Measurements from ENCODE around the gene GID8.
"Not testable (repeated sequence)": the region's sequence is repeated elsewhere in the genome, so short reads cannot be mapped to it uniquely, and the experiment has no call there.

The GID8 gene

DNA sequence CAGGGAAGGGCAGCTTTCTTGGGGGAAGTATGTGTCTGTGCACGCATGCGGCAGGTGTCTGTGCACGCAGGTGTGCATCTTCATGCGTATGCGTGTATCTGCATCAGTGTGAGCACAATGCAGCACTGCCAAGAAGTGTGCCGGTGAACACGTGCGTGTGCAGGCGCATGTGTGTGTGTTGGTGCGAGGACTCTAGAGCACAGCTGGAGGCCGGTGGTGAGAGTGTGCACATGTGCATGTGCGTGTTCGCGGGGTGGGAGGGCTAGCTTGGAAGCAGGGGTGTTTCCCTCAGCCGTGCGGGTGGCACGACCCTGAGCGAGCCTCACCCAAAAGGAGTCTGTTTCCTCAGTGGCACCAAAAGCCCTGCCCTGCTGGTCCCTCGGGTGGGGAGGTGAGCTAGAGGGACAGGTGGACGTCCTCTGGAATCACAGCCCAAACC, 22.1 kb downstream of the GID8 start:
- no peak for FAIRE-seq

DNA sequence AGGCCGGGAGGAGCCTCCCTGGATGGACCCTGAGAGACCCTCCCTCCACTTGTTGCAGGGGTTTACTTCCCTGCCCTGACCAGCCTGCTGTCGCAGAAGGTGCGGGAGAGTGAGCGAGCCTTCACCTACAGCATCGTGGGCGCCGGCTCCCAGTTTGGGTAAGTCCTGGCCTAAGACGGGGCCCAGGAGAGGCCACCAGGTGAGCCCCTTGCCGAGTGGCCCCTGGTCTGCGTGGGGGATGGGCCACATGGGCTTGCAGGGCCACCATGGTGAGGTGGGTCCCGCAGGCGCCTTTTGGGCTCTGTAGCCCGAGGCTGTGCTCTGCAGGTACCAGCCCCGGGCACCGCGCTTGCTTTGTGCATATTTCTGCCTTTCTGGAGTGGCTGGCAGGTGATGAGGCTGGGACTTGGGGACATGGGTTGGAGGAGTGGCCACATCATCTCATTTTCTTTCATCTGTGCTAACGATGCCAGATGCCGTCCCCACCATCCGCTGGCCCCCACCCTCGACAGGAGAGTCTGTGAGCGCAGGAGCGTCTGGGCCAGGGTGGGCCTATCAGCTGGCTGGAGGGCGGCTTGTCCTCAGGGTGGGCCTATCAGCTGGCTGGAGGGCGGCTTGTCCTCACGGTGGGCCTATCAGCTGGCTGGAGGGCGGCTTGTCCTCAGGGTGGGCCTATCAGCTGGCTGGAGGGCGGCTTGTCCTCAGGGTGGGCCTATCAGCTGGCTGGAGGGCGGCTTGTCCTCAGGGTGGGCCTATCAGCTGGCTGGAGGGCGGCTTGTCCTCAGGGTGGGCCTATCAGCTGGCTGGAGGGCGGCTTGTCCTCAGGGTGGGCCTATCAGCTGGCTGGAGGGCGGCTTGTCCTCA, 22.7 kb downstream of the GID8 start:
- not testable (repeated sequence) for FAIRE-seq

DNA sequence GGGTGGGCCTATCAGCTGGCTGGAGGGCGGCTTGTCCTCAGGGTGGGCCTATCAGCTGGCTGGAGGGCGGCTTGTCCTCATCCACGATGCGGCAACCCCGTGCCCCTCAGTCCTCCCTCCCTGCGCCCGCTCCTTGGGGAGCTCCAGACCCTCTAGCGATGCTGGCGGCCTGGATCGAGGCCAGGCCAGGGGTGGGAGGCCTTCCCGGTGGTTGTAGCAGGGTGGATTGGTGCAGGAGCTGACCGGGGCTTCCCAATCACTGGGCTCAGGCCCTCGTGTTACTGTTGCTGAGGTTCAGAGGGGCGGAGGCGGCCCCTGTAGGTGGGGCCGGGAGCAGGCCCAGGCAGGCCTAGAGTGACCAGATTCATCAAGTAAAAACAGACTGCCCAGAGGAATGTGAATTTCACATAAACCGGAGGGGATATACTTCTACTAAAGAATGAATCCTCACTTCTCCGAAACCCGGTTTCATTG, 23.4 kb downstream of the GID8 start:
- FAIRE-seq = no peak

DNA sequence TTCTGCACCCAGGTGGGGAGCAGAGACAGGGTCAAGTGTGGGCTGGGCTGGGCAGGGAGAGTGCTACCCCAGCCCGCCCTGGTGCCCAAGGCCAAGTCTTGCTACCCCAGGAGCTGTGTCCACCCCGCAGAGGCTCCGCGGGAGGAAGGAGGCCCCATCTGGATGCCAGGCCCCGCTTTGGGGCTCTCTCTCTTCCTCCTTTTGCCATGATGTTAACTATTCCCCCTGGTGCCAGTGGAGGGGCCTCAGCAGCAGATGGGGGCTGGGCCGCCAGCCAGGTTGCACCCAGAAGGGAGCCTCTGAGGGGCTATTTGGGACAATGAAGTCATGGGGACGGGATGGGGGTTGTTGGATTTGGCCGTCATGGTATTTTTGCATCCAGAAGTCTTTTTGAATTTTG, 23.9 kb downstream of the GID8 start:
- FAIRE-seq = no peak

DNA sequence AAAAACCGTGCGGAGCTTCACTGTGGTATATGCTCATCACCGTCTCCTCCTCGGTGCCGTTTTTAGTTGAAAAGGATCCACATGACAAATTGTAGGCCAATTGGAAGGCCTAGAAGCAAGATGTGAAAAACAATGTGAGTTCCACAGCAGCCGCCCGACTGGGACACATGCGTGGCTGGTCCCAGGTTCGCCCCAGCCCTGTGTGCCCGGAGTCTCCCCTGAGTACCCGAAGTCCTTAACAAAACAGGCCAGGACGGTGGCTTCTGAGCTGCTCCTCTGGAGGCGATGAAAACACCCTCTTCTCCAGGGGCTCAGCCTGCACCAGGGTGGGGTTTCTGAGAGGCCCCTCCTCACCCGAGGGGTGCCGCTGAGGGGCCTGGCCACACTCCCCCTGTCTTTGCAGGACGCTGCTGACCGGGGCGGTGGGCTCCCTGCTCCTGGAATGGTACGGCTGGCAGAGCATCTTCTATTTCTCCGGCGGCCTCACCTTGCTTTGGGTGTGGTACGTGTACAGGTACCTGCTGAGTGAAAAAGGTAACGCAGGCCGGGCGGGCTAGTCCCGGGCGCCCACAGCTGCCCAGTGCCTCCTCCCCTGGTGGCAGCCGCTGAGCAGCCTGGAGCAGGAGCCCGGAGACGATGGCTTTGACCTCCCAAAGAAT, 24.4 kb downstream of the GID8 start:
- no peak for FAIRE-seq

DNA sequence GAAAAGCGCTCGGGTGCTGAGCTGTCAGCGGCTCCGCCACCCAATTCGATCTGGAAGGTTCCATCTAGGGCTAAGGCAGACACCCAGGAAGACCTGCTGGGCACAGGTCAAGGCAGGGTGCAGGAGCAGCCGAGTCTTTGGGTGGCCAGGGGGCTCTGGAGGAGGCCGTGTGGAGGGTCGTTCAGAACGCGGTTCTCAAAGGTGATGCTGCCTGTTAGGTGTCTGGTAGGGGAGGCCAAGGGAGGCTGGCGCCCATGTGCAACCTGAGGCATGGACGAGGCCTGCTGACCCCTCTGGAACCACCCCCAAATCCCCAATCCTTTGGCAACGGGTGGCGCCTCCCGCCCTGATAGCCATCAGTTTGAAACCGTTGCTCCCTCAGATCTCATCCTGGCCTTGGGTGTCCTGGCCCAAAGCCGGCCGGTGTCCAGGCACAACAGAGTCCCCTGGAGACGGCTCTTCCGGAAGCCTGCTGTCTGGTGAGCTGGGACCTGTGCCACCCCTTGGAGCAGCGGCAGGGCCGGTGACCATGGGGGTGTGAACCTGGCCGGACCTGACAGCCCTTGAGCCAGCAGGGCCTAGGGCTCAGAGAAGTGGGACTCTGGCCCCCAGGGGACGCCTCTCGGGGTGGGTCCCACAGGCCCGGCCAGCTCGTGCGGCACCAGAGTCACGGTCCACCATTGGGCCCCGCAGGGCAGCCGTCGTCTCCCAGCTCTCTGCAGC, 25.1 kb downstream of the GID8 start:
- FAIRE-seq = no peak

DNA sequence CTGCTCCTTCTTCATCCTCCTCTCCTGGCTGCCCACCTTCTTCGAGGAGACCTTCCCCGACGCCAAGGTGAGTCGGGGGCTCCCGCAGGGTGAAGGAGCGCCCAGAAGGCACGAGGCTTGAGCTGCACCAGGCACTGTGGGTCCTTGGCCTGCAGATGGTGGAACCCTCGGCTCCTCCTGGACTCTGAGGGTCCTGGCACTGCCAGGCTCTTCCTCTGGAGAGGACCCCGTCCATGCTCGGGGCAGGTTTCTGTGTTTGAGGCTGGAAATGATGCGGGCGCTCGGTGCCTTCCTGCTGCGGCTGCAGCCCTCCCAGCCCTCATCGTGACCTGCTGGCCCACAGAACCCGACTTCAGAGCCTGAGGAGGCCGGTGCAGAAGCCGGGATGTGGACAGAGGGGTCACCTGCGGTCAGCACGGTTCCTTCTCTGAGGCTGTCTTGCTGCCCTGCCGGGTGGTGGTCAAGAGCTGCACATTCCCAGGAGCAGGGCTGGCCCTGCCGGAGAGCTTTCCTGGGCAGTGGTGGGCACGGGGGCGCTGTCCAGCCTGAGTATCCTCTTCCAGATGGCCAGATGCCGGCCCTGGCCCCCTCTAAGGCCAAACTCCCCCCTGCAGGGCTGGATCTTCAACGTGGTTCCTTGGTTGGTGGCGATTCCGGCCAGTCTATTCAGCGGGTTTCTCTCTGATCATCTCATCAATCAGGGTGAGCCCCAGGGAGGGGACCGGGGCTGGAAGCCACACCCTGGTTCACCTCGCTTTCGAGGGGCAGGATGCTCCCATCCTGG, 25.9 kb downstream of the GID8 start:
- FAIRE-seq = no peak

DNA sequence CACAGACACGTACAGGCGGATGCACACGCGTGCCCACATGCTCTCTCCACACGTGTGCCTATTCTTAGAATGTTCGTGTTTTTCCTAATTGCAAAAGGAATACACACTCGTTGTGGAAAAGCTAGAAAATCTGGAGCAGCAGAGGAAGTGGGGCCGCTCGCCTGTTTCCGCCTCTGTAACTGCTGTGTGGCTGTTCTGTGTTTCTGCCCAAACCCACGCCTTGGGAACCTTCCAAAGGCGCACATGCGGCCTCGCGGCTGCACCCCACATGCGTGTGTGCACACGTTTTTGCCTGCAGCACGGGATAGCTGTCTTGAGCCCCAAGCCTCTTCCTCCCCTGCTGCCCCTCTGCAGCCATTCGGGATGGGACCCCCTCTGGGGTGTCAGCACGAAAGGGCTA, 26.8 kb downstream of the GID8 start:
- no peak for FAIRE-seq

DNA sequence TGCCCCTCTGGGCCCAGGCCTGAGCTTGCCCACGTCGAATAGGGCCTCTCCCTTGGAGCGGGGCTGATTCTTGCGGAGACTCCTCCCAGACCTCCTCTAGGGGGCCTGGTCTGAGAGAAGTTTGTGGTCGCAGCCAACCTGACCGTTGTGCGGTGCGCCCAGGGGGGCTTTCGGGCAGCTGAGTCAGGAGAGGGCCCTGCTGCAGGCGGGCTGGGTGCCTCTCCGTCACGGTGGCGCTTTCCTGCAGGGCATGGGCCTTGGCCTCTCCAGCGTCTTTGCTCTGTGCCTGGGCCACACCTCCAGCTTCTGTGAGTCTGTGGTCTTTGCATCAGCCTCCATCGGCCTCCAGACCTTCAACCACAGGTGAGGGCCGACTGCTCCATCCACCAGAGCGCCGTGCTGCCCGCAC, 27.4 kb downstream of the GID8 start:
- no peak for FAIRE-seq

DNA sequence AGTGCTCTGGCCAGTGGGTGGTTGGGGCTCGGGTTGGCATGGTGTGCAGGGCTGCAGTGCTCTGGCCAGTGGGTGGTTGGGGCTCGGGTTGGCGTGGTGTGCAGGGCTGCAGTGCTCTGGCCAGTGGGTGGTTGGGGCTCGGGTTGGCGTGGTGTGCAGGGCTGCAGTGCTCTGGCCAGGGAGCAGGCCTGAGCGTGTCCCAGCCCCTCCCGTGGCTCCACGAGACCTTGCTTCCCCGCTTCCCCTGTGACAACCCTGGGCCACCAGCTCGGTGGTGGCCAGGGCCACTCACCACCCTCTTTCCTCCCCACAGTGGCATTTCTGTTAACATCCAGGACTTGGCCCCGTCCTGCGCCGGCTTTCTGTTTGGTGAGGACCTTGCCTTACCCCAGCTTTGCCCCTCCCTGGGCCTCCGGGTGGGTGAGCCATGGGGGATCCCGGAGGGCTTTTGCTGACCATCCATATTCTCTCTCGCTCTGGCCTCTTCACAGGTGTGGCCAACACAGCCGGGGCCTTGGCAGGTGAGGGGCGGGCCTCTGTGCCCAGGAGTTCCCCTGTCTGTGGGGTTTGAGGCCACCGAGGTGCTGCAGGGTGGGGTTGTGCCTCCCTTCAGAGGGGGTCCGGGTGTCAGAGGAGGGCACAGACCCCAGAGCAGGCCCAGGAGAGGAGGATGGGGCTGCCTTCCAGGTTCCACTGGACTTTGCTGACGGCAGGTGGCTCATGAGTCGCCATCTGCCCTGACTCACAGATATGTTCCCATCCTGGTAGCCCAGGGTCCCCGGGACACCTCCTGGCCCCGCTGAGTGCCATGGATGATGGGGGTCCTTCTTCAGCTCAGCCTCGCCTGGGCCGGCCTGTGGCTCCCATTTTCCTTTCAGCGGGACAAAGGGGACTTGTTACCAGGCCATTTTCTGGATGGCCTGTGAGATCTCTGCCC, 28.5 kb downstream of the GID8 start:
- no peak for FAIRE-seq

DNA sequence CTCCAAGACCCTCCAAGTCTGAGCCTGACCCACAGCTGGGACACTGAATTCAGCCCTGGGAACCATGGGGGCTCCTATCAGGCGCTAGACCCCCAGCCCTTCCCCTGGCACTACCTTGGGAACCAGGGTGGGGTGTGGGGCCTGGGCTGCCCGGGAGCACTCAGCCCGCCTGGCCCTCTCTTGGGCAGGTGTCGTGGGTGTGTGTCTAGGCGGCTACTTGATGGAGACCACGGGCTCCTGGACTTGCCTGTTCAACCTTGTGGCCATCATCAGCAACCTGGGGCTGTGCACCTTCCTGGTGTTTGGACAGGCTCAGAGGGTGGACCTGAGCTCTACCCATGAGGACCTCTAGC, 29.2 kb downstream of the GID8 start:
- no peak for FAIRE-seq

DNA sequence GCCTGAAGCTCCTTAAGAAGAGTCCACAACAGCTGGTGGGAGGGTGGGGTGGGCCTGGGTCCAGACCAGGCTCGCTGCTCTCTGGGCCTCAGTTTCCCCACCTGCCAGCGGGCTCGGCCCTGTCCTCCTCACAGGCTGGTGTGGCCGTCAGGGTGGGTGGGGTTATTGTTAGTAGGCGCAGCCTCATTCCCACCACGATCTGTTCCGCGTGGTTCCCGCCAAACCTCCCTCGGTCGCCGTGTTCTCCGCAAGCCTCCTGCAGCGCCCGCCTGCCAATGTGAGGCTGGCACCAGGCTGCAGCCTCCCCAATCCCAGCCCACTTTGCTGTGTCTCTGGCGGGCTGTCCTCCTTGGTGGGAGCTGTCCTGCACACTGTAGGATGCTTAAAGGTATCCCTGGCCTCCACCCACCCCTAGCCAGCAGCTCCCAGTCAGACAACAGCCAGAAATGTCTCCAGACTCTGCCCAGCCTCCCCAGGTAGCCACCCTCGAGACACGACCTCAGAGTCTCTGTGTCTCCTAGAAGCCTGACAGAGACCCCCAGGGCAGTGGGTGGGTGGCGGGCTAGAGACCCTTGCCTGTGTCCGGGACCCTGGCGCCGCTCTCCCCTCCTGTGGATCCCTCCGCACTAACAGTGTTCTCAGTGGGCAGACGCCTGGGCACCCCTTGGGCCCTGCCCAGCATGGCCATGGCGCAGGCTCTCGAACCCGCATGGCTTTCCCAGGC, 29.8 kb downstream of the GID8 start:
- no peak for FAIRE-seq

DNA sequence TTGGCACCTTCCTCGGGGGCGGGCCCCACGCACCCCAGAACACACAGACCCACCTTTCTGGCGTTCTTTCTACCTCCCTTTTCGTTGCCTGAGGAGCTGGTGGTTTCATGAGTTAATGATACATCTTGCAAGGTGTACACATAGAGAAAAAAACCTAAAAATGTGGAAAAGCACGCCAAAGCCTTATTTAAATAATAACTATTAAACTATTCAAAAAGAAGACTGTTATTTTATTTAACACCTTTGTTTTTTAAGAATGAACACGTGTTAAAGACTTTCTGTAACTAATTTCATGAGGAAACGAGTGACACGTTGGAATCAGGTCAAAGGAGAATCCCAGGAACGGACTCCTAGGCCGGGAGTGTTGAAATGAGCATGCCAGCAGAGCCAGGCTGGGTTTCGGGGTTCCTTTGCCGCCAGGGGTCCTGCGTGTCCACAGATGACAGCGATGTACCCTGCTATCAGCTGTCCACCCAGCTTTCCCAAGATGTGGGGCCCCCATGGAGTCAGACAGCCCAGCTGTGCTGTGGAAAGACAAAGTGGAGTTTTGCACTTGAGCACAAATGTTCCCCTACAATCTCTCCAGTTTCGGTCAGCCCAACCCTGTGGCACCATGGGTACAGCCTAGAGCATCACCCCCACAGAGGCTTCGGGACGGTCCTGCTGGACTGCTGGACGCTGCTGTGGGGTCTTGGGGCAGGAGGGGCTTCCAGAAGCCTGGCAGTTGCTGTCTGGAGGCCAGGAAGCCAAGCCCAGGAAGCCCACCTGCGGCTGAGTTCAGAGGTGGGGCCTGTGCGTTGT, 30.6 kb downstream of the GID8 start:
- FAIRE-seq = no peak

DNA sequence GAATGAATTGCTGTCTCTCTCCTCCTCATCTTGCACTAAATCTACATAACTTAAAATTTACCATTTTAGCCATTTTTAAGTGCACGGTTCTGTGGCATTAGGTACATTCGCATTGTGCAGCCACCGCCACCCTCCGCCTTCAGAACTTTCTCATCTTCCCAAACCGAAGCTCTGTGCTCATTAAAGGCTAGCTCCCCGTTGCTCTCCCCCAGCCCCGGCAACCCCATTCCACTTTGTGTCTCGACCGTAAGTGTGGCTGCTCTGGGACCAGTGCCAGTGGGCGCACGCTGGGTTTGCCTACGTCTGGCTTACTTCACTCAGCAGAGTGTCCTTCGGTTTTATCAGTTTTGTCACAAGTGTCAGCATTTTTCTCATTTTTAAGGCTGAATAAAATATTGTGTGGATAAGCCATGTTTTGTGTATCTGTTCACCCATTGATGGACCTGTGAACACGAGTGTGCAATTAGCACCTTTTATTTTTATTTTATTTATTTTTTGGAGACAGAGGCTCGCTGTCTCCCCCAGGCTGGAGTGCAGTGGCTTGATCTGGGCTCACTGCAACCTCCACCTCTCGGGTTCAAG, 31.3 kb downstream of the GID8 start:
- FAIRE-seq = no peak

DNA sequence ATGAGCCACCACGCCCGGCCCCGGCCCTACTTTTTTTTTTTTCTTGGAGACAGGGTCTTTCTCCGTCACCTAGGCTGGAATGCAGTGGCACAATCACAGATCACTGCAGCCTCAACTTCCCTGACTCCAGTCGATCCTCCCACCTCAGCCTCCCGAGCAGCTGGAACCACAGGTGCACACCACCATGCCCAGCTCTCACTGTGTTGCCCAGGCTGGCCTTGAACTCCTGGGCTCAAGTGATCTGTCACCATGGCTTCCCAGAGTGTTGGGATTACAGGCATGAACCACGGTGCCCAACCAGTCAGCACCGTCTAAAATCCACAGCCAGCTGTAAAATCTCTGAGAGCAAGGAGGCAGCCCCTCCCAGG, 32.0 kb downstream of the GID8 start:
- no peak for FAIRE-seq

DNA sequence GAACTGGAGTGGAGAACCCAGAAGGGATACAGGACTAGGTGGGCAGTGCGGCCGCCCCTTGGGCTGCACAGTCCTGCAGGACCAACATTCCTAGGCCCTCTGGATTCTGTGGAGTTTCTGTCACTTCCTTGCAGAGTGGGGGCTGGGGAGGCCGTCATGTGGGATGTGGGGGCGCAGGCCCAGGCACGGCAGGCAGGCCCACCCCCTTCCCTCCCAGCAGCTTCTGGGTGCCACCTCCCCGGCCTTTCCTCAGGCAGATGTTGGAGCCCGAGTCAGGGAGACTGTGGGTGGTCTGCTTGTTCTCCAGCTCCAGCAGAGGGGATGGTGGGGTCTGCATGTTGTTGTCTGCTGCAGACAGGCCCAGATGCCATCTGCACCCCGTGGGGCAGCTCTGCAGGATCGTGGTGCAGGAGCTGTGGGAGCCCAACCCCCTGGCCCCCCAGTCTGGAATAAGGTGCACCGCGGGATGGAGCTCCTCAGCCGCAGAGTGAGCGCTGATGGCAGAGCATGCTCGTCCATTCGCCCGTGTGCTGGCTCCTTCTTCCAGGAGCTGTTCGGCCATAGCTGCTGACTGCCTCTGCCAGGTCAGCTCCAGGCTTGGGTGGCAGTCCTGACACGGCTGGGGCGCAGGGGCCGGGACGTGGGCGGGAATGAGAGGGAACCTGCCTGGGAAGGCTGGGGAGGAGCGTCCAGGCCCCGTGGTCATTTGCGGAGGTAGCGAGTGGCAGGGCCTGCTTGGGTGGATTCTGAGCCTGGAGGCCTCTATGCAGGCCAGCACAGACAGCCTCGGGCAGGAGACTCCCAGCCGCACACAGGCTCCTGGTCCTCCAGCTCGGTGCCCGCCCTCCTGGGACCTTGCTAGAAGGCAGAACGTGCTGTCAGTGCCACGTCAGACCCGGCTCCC, 32.6 kb downstream of the GID8 start:
- no peak for FAIRE-seq

DNA sequence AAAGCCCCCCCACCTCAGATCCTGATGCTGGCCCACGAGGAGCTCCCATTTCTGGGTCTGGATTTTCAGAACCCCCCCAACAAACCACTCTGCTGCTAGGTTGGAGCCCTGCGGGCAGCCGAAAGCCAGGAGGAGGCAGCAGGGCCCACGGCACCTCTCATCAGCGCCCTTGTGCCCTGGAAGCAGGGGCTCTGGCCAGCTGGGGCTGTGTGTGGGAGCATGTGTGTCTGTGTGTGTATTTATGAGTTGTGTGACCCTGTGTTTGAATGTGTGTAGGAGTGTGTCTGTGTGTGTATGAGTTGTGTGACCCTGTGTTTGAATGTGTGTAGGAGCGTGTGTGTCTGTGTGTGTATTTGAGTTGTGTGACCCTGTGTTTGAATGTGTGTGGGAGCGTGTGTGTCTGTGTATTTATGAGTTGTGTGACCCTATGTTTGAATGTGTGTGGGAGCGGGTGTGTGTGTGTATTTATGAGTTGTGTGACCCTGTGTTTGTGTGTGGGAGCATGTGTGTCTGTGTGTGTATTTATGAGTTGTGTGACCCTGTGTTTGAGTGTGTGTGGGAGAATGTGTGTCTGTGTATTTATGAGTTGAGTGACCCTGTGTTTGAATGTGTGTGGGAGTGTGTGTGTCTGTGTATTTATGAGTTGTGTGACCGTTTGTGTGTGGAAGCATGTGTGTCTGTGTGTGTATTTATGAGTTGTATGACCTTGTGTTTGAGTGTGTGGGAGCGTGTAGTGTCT, 33.4 kb downstream of the GID8 start:
- no peak for FAIRE-seq

All from A204.1 (cell line).